Esophagus (tissue), 2 donors: ENCODE measurements around the gene MOGAT1. TPM values are rescaled to one million over a fixed set of nuclear protein-coding genes. Genes with fewer than 3 reads are reported as not detected.

Source experiments
- H3K27ac ChIP-seq, 2 donors: one replicate each; pipeline ENCODE4 v1.5.1; 2013; ENCODE audit warnings: low read depth in 2 of 2, mild to moderate bottlenecking in 2 of 2, inconsistent platforms in 1 of 2, low read length in 1 of 2, moderate library complexity in 1 of 2
- H3K27me3 ChIP-seq, 2 donors: one replicate each; pipeline ENCODE4 v1.6.1; 2013; ENCODE audit warnings: low read length in 2 of 2, control low read depth in 1 of 2, mild to moderate bottlenecking in 1 of 2; ENCODE audit not compliant: insufficient read depth in 2 of 2, control insufficient read depth in 1 of 2
- H3K36me3 ChIP-seq, 2 donors: one replicate each; pipeline ENCODE4 v1.6.1; 2013; ENCODE audit warnings: low read length in 1 of 2; ENCODE audit not compliant: control insufficient read depth in 2 of 2, insufficient read depth in 2 of 2
- H3K4me1 ChIP-seq, 2 donors: one replicate each; pipeline ENCODE4 v1.6.1; 2013; ENCODE audit warnings: low read length in 1 of 2; ENCODE audit not compliant: control insufficient read depth in 2 of 2, insufficient read depth in 2 of 2
- H3K4me3 ChIP-seq, 2 donors: one replicate each; pipeline ENCODE4 v1.5.1; 2013; ENCODE audit warnings: low read length in 2 of 2, mild to moderate bottlenecking in 2 of 2, low read depth in 1 of 2, moderate library complexity in 1 of 2
- H3K9me3 ChIP-seq, 2 donors: one replicate each; pipeline ENCODE4 v1.6.1; 2013; ENCODE audit warnings: mild to moderate bottlenecking in 2 of 2, low read depth in 1 of 2, low read length in 1 of 2, moderate library complexity in 1 of 2; ENCODE audit not compliant: control insufficient read depth in 2 of 2, insufficient read depth in 1 of 2
- WGBS, 2 donors: extraction: QIAGEN DNeasy Blood & Tissue Kit; methylation state at CpG; one replicate each; pipeline ENCODE4 v1.1.7; 2013; 5-methylcytosine and 5-hydroxymethylcytosine counted together
- polyA plus RNA-seq, 2 donors: library from polyadenylated mRNA; stranded (reverse); fragments of 200-250 nt; gene quantifications; one replicate each; pipeline ENCODE4 v1.2.3, GENCODE V29; 2013
- donor health status: healthy with polysubstance abuse.
- donor health status: Bipolar disorder and iron deficiency.

The MOGAT1 gene
- polyA plus RNA-seq, 2 donors: 0.05 TPM; not detected in 1

DNA sequence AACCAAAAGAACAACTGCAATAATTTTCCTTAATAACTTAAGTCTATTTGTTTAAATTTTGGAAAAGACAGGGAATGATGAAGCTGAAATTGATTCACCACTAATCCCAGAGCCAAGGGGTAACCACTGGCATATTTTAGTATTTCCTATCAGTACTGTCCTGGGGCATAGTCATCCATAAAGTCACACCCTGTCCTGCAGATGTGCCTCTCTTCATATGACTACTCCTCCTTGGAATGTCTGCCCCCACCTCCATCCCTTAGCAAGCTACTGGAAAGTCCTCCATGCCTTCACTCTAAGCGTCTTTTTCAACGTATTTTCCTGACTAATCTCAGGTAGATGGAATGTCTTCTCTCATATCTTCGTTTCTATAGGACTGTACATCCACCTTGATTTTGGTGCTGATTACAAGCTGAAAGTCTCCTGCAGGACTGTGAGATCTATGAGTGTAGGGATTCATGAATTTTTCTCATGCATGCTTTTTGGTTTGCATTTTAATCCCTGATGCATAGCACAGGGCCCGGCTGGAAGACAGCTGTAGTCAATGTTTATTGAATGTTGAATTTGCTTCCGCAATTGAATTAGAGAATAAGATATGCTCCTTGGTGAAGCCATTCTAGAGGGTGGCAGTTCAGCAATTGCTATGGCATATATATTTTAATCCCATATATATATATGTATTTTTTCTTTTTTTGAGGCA, 85.6 kb downstream of the MOGAT1 start:
- no peaks in the 10 kb centered on the region for H3K27me3 ChIP-seq
- H3K4me3 ChIP-seq: no peak overlapping the region
- no peaks in the 10 kb centered on the region for H3K36me3 ChIP-seq
- WGBS, 2 donors: 59 to 67% methylated on average over 5 of the region's 5 CpGs
- H3K9me3 ChIP-seq: no peaks in the 10 kb centered on the region
- H3K27ac ChIP-seq: no peak overlapping the region
- no peaks in the 10 kb centered on the region for H3K4me1 ChIP-seq

Other genes starting within 250 kb of the MOGAT1 start
- gene SGPP2, start 247.1 kb upstream of the MOGAT1 start, polyA plus RNA-seq: 10 to 100 TPM in 1 of 2 donors, 1 to 10 TPM in 1; 5.5 to 13.9 TPM
- 10 to 100 TPM; 12.6 to 22.5 TPM for gene FARSB, start 15.6 kb upstream of the MOGAT1 start, polyA plus RNA-seq
- 10 to 100 TPM; 21.4 to 43.9 TPM for gene ACSL3, start 189.4 kb downstream of the MOGAT1 start, polyA plus RNA-seq